Measurements from ENCODE around the gene NMNAT3.

The NMNAT3 gene

GRCh38 chr3:139620438-139620837 is 57.3 kb downstream of the NMNAT3 start:
- H3K4me2 ChIP-seq (ENCODE audit: low read length) = no peak overlapping the region
- H3K27ac ChIP-seq (ENCODE audit: low read depth, low read length) = no peak overlapping the region
- H3F3A ChIP-seq (ENCODE audit: control insufficient read depth, insufficient read depth) = no peaks in the 10 kb centered on the region
- no peaks in the 10 kb centered on the region for H3K79me2 ChIP-seq (ENCODE audit: control insufficient read depth, low read length)
- no peaks in the 10 kb centered on the region for H3K27me3 ChIP-seq (ENCODE audit: control insufficient read depth, low read length)
- H3K4me1 ChIP-seq (ENCODE audit: control insufficient read depth, low read length) = no peaks in the 10 kb centered on the region
- TF ChIP-seq CTCF (IDR thresholded peaks at IDR 0.05; ENCODE audit: low read depth, low read length, poor library complexity, severe bottlenecking) = no peak
- TF ChIP-seq EZH2phosphoT487 (IDR thresholded peaks at IDR 0.05; ENCODE audit: borderline replicate concordance, low read length) = no peak
- H4K20me1 ChIP-seq (ENCODE audit: control insufficient read depth, insufficient read depth, low read depth, low read length) = no peaks in the 10 kb centered on the region
- H3K9me2 ChIP-seq (replicated peaks; ENCODE audit: control insufficient read depth, low read length) = no peaks in the 10 kb centered on the region
- no peaks in the 10 kb centered on the region for H3K36me3 ChIP-seq (ENCODE audit: control insufficient read depth, low read length)
- H3K4me3 ChIP-seq (ENCODE audit: low read length) = no peak overlapping the region
- no peaks in the 10 kb centered on the region for H3K9me3 ChIP-seq (ENCODE audit: control insufficient read depth, insufficient read depth, low read length)

- no peak overlapping the region for H3K4me3 ChIP-seq (ENCODE audit: low read length)
- no peak overlapping the region for H3K27ac ChIP-seq (ENCODE audit: low read depth, low read length)
- no peaks in the 10 kb centered on the region for H3K4me1 ChIP-seq (ENCODE audit: control insufficient read depth, low read length)
- TF ChIP-seq CTCF (IDR thresholded peaks at IDR 0.05; ENCODE audit: low read depth, low read length, poor library complexity, severe bottlenecking) = no peak
- TF ChIP-seq EZH2phosphoT487 (IDR thresholded peaks at IDR 0.05; ENCODE audit: borderline replicate concordance, low read length) = no peak
- no peaks in the 10 kb centered on the region for H3K9me3 ChIP-seq (ENCODE audit: control insufficient read depth, insufficient read depth, low read length)
- H3F3A ChIP-seq (ENCODE audit: control insufficient read depth, insufficient read depth) = no peaks in the 10 kb centered on the region
- no peaks in the 10 kb centered on the region for H3K36me3 ChIP-seq (ENCODE audit: control insufficient read depth, low read length)
- H3K4me2 ChIP-seq (ENCODE audit: low read length) = no peak overlapping the region
- no peaks in the 10 kb centered on the region for H3K79me2 ChIP-seq (ENCODE audit: control insufficient read depth, low read length)
- no peaks in the 10 kb centered on the region for H3K9me2 ChIP-seq (replicated peaks; ENCODE audit: control insufficient read depth, low read length)
- H4K20me1 ChIP-seq (ENCODE audit: control insufficient read depth, insufficient read depth, low read depth, low read length) = no peaks in the 10 kb centered on the region
- no peaks in the 10 kb centered on the region for H3K27me3 ChIP-seq (ENCODE audit: control insufficient read depth, low read length)
Measured at GRCh38 chr3:139619484-139619883, 58.3 kb downstream of the NMNAT3 start.

- Histone ChIP-seq H3K79me2 (ENCODE audit: control insufficient read depth, low read length) (no peaks in the 10 kb centered on the region), H3K27me3 (ENCODE audit: control insufficient read depth, low read length) (no peaks in the 10 kb centered on the region), H3K9me2 (replicated peaks; ENCODE audit: control insufficient read depth, low read length) (no peaks in the 10 kb centered on the region), H4K20me1 (ENCODE audit: control insufficient read depth, insufficient read depth, low read depth, low read length) (no peaks in the 10 kb centered on the region), H3K27ac (ENCODE audit: low read depth, low read length) (no peak overlapping the region), H3K4me1 (ENCODE audit: control insufficient read depth, low read length) (no peaks in the 10 kb centered on the region), H3K9me3 (ENCODE audit: control insufficient read depth, insufficient read depth, low read length) (no peaks in the 10 kb centered on the region), H3K4me3 (ENCODE audit: low read length) (no peak overlapping the region), H3K4me2 (ENCODE audit: low read length) (no peak overlapping the region), H3K36me3 (ENCODE audit: control insufficient read depth, low read length) (no peaks in the 10 kb centered on the region), H3F3A (ENCODE audit: control insufficient read depth, insufficient read depth) (no peaks in the 10 kb centered on the region)
- TF ChIP-seq CTCF (IDR thresholded peaks at IDR 0.05; ENCODE audit: low read depth, low read length, poor library complexity, severe bottlenecking) = no peak
- TF ChIP-seq EZH2phosphoT487 (IDR thresholded peaks at IDR 0.05; ENCODE audit: borderline replicate concordance, low read length) = no peak
Measured at GRCh38 chr3:139617672-139618268, 60.0 kb downstream of the NMNAT3 start.
